Measurements from ENCODE around the gene TMEM179B. TPM values are rescaled to one million over a fixed set of nuclear protein-coding genes. Genes with fewer than 3 reads are reported as not detected.

The TMEM179B gene
- total RNA-seq, 4 donors from 2014 or later: 78.6 to 126 (median 92.4) TPM

DNA sequence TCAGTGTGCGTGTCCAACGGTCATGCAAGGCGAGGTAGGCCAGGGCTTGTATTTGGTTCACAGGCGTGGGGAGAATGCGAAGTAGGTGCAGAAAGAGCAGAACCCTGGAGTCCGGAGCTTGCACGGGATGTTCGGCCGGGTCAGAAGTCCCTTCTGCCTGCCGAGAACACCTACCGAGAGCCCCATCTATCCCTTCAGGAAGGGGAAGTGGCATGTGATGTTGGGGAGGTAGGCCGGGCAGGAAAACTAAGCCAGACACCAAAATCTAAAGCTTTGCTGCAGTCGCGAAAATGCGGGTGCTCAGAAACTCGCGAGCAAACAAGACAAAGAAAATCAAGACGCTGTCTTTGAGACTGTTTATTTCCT is 16.4 kb upstream of the TMEM179B start:
- intact Hi-C loops (cut with DNase I): no loop called here
- peak; percentile 40 to 48 for DNase-seq
- H3K27me3 ChIP-seq: no peaks in the 10 kb centered on the region

DNA sequence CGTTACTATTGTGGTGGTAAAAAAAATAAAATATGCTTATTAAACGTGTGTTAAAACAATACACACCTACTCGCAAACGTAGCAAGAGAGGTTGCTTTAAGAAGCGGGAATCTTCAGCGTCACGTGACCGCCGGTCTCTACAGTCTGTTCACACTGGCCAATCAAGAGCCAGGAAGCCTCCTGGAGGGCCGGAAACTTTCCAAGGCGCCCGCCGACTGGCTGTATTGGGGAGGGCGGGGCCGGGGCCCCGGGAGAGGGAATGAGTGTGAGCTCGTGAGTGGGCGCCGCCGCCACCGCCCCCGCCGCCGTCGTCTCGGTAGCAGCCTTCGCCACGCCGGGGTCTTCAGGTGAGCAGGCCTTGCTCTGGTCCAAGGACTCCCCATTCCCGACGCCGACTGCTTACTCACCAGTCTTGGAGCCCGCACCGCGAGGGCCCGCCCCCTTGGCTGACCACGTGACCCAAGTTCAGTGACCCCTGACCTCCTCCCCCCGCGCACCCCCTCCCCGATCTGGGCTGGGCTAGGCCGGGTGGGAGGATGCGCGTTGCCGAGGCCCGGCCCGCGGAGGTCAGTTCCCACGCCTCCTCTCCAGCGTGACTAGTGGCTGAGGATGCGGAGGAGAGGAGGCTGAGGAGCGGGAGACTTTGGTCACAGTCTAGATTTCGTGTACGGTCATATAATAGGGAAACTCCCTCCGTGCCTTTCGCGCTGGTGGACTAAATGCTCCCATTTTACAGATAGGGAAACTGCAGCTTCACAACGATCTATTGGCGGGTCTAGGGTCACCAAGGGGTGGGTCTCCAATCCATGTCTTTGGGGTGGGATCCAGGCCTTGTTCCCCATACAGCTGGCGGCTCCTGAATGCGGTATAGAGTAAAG is 15.8 kb upstream of the TMEM179B start, which contains the start of gene TAF6L:
Gene TAF6L (plus strand): TSS at position 253 of the 878 bp plus-strand sequence. CDS start 4,388 bp downstream, outside the sequence.
- H3K4me1 ChIP-seq: peaks cover 12 to 23% of the 10 kb centered on the region in 2 donors
- H3K27ac ChIP-seq: peak within 1 kb of the TSS; percentile 89 to 98 (median 95)
- TF ChIP-seq POLR2A (IDR thresholded peaks at IDR 0.05): peak in 1 of 2 donors; percentile 56
- TF ChIP-seq, protein P1, sequence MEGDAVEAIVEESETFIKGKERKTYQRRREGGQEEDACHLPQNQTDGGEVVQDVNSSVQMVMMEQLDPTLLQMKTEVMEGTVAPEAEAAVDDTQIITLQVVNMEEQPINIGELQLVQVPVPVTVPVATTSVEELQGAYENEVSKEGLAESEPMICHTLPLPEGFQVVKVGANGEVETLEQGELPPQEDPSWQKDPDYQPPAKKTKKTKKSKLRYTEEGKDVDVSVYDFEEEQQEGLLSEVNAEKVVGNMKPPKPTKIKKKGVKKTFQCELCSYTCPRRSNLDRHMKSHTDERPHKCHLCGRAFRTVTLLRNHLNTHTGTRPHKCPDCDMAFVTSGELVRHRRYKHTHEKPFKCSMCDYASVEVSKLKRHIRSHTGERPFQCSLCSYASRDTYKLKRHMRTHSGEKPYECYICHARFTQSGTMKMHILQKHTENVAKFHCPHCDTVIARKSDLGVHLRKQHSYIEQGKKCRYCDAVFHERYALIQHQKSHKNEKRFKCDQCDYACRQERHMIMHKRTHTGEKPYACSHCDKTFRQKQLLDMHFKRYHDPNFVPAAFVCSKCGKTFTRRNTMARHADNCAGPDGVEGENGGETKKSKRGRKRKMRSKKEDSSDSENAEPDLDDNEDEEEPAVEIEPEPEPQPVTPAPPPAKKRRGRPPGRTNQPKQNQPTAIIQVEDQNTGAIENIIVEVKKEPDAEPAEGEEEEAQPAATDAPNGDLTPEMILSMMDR (IDR thresholded peaks at IDR 0.05): peak in 1 of 6 experiments; percentile 25
- WGBS, 2 donors: 3 to 6% methylated on average over 22 to 60 of the region's 60 CpGs
- no peaks in the 10 kb centered on the region for H3K9me3 ChIP-seq
- H3K27me3 ChIP-seq: no peaks in the 10 kb centered on the region
- intact Hi-C loops (cut with DNase I): no loop called here
- DNase-seq: peak; percentile 99
- peaks cover 5 to 8% of the 10 kb centered on the region in 2 donors for H3K36me3 ChIP-seq
- peak within 1 kb of the TSS; percentile 21 to 40 (median 32) for H3K4me3 ChIP-seq (replicated peaks in 1 of 3)

More for the DNA sequence above, 16.4 kb upstream of the TMEM179B start:
- TF ChIP-seq POLR2A (IDR thresholded peaks at IDR 0.05): no peak
- TF ChIP-seq, protein P1 (IDR thresholded peaks at IDR 0.05): no peak
- H3K4me1 ChIP-seq: peaks cover 12 to 23% of the 10 kb centered on the region in 2 donors
- WGBS, 2 donors: 3 to 5% methylated on average over 18 of the region's 18 CpGs
- peaks cover 8 to 11% of the 10 kb centered on the region in 2 donors for H3K36me3 ChIP-seq
- peak overlapping the region; percentile 89 to 98 (median 95) for H3K27ac ChIP-seq
- peak overlapping the region in 2 of 3 donors; percentile 2 to 40 for H3K4me3 ChIP-seq (replicated peaks in 1 of 3)
- H3K9me3 ChIP-seq: no peaks in the 10 kb centered on the region

GRCh38 chr11:62774407-62774806 is 12.8 kb upstream of the TMEM179B start:
- Histone ChIP-seq H3K4me3 (replicated peaks in 1 of 3) (no peak overlapping the region), H3K36me3 (peaks cover 0 to 37% of the 10 kb centered on the region in 2 donors), H3K4me1 (peaks cover 12 to 23% of the 10 kb centered on the region in 2 donors), H3K9me3 (no peaks in the 10 kb centered on the region), H3K27ac (no peak overlapping the region), H3K27me3 (no peaks in the 10 kb centered on the region)
- TF ChIP-seq, protein P1 (IDR thresholded peaks at IDR 0.05): no peak
- no peak for TF ChIP-seq POLR2A (IDR thresholded peaks at IDR 0.05)
- DNase-seq: no peak
- intact Hi-C loops (cut with DNase I): no loop called here
- WGBS, 2 donors: 95 to 96% methylated on average over 6 of the region's 6 CpGs

GRCh38 chr11:62775646-62776045 is 11.6 kb upstream of the TMEM179B start:
- H3K36me3 ChIP-seq: peaks cover 0 to 37% of the 10 kb centered on the region in 2 donors

More at GRCh38 chr11:62775646-62776045, 11.6 kb upstream of the TMEM179B start:
- H3K4me3 ChIP-seq (replicated peaks in 1 of 3): no peak overlapping the region
- H3K27ac ChIP-seq: no peak overlapping the region
- no peaks in the 10 kb centered on the region for H3K27me3 ChIP-seq
- no peak for TF ChIP-seq POLR2A (IDR thresholded peaks at IDR 0.05)
- TF ChIP-seq, protein P1 (IDR thresholded peaks at IDR 0.05): no peak
- DNase-seq: no peak
- intact Hi-C loops (cut with DNase I): no loop called here
- WGBS, 2 donors: 93 to 95% methylated on average over 17 of the region's 17 CpGs
- H3K9me3 ChIP-seq: no peaks in the 10 kb centered on the region
- H3K4me1 ChIP-seq: peaks cover 6 to 12% of the 10 kb centered on the region in 2 donors
